WI38 (cell line): ENCODE measurements around the gene SPATA6.
"Not testable (repeated sequence)": the region's sequence is repeated elsewhere in the genome, so short reads cannot be mapped to it uniquely, and the experiment has no call there.

Source experiments
- H3K4me3 ChIP-seq: 2 replicates; pipeline ENCODE4 v1.5.1; 2011; ENCODE audit warnings: low read depth, mild to moderate bottlenecking, control low read depth, low read length
- CTCF ChIP-seq: IDR thresholded peaks from 2 replicates; pipeline ENCODE4 v1.5.1; 2012; ENCODE audit warnings: low read depth, mild to moderate bottlenecking, control low read depth, low read length

Gene SPATA6

GRCh38 chr1:48495166-48495565 lies 23.2 kb upstream of the SPATA6 start:
- H3K4me3 ChIP-seq, result no peak overlapping the region
- no peak for TF ChIP-seq CTCF

- TF ChIP-seq CTCF, result no peak
- H3K4me3 ChIP-seq, result no peak overlapping the region
Observed at GRCh38 chr1:48493970-48494769, 22.2 kb upstream of the SPATA6 start.

GRCh38 chr1:48493041-48493440 lies 21.0 kb upstream of the SPATA6 start:
- no peak overlapping the region for H3K4me3 ChIP-seq
- no peak for TF ChIP-seq CTCF

GRCh38 chr1:48492392-48492791 lies 20.4 kb upstream of the SPATA6 start:
- TF ChIP-seq CTCF, result no peak

GRCh38 chr1:48488721-48489120 lies 16.7 kb upstream of the SPATA6 start:
- no peak overlapping the region for H3K4me3 ChIP-seq
- no peak for TF ChIP-seq CTCF

More at GRCh38 chr1:48492392-48492791, 20.4 kb upstream of the SPATA6 start:
- no peak overlapping the region for H3K4me3 ChIP-seq

GRCh38 chr1:48480504-48480903 lies 8.5 kb upstream of the SPATA6 start:
- TF ChIP-seq CTCF, result no peak
- H3K4me3 ChIP-seq, result no peak overlapping the region

GRCh38 chr1:48480023-48480422 lies 8.0 kb upstream of the SPATA6 start:
- not testable (repeated sequence) for H3K4me3 ChIP-seq

GRCh38 chr1:48472638-48473037 lies 634 bp upstream of the SPATA6 start:
- no peak for TF ChIP-seq CTCF
- H3K4me3 ChIP-seq, result peak overlapping the region; percentile 46
